SHP77 (cell line): ENCODE results near the gene ANTXR1.
A peak's percentile ranks its signal among the peaks of the same experiment; 100 is the strongest.

Experiments
- DNase-seq, 2 experiments: peaks; one replicate each; lab custom pipeline; 2025; lab: John Stamatoyannopoulos, UW

The ANTXR1 gene

DNA sequence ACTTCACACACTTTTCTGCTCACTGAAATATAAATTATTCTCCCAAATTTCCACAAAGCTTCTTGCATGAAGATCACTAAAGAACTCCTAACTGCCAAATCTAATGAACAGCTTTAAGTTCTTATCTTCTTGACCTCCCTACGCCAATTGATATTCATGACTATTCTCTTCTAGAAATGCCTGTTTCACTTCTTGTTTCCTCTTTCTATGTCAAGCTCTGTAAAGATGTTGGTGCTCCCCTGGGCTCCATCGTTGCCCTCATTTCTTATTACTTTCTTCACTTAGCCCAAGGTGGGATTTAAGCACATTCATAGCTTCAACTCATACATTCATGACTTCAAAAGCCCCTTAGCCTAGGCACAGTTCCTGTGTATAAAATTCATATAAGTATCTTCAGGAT lies 9.2 kb upstream of the ANTXR1 start:
- DNase-seq: no peak

DNA sequence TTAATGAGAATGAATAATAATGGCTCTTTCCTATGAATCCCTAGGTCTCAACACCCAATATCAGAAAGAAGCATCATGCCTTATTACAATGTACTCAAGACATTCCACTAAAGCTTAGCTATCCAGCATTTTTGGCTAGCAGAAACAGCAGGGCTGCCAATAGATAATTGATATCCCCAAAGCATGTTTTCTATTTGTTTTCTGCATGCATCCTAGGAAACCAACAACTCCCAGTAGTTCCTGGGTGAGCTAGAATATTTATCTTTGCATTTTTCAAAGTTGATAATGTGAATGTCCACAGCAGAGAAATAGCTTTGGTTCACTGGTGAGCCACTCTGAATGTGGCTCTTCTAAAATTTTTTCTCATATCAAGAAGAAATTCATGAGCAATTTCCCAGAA lies 5.8 kb upstream of the ANTXR1 start:
- no peak for DNase-seq

DNA sequence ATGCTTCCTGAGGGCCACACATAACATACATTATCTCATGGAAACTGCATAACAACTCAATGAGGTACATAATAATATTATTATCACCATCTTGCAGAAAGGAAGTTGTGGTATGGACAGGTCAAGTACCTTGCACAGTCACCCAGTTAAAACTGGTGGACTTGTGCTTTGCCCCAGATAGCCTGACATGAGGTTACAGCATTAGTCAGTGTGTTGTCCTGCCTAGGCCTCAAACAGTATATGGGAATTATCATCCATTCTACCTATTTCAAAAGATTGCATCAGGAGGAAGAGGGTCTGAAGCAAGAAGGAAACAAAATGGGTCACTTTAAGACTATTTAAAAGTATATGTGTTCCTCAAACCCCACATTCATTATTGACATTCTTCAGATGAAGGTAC lies 5.4 kb upstream of the ANTXR1 start:
- no peak for DNase-seq

DNA sequence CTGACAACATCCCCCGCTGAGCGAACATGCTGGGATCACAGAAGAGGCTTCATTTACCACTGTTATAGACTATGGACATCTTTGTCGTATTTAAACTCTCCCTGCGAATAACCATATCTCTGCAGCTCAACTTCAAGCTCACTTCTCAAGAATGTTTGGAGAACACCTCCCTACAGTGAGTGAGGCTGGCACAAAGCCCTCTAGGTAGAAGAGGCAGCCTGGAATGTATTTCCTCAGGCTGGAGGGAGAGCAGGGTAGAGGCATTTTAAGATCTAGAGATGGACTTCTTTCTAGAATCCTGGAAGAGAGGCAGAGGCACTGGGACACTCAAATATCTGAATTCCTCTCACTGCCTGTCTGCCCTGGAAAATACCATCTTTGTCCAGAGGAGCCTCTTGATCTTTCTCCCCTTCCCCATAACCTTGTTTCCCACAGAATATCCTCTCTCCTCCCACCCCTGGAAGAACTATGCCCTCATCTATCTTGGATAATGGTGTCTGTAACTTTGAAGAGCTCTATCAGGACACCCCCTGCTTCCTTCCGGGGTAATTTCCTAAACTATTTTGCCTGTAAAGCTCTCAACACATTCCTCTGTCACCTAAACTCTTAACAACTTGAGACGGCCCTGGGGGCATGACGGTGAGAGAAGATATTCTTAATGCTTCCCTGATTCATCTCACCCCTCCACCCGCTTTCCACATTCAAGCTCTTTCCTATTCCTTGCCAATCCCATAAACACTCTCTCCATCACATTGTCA lies 2.4 kb upstream of the ANTXR1 start:
- no peak for DNase-seq

DNA sequence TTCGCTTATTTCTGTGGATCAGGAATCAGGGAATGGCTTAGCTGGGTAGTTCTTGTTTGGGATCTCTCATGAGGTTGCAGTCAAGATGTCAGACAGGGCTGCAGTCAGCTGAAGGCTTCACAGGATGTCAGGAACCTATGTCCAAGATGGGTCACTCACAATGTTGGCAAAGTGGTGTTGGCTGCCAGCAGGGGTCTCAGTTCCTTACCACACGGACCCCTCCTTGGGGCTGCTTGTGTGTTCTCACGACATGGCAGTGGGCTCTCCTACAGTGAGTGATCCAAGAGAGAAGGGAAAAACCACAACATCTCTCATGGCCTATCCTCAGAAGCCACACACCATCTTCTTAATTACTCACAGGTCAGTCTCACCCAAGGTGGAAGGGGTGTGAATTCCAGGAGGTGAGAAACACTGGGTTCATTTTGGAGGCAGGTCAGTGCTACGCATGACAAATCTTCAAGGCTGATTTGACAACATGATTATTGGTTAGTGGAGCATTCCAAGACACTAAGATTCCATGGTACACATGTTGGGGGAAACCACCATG lies 1.3 kb upstream of the ANTXR1 start:
- DNase-seq: no peak

DNA sequence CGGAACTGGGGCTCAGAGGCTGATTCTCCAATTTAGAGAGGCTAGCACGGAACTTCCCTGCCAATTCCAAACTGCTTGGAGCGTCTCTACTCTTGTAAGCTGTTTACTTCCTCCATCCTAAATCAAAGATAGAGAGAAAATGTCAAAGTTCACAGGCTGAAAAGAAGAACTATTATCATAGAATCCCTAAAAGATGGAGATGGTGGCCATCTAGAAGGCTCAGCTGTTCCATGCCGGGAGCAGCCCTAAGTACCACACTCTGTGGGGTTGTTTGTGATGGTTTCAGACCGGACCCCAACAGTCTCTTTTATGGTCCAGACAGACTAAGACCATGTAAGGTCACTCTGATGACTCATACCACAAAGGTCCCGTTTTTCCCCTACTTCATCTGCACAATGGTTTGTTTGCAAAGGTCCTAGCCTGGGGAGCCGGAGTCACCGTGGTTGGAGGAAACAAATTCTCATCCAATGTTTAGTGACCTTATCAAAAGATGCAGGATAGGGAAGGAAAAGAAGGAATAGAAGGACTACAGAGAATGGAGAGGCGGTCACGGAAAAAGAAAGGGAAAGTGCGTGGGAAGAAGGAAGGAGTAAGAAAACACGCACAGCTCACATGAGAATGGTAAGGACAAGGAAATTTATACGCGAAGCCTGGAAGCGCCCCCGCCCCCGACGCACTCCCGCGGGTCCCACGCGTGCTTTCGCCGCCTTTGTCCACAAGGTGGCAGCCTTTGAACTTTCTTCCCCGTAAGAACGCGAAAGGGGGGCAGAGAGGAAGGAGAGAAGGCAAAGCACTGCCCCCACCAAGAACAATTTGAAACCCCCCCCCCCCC lies 453 bp upstream of the ANTXR1 start:
- DNase-seq: peak; percentile 52 to 64

DNA sequence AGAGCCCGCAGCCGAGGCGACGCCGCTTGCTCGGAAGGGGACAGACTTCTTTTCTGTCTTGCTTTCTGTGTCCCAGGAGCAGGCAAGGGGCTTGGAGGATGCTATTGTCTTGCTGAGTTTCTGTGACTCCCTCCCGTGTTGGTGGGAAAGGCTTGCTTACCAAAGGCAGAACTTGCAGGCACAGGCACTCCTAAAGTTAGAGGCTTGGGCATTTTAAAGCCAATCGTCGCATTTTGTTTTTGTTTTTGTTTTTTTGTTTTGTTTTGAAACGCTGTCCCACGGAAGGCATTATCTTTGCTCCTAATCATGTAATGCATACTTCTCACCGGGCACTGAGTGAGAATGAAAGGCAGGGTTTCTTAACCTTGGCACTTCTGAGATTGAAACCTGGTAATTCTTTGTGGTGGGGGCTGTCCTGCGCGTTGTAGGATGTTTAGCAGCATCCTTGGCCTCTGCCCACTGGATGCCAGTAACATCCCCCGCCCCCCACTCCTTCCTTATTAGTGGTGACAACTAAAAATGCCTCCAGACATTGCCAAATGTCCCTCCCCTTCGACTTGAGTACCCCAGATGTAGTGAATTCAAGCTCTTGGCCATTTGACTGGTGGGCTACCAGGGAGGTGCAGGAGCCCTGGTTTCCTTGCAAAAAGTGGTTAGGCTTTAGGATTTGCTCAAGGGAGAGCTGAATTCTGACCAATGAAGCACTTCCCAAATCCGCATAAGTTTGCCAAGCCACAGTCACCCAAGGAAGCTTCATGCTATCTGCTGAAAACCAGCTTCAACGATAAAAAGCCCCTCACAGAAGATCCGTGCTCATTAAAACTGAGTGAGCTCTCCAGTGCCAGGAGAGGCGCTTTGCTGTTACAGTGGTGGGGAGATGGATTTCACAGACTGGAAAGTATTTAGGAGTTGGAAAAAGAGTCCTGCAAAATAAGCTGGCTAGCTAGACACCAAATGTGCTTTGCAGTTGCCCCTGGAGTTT lies 1.2 kb downstream of the ANTXR1 start:
- peak in 1 of 2 experiments; percentile 14 for DNase-seq

DNA sequence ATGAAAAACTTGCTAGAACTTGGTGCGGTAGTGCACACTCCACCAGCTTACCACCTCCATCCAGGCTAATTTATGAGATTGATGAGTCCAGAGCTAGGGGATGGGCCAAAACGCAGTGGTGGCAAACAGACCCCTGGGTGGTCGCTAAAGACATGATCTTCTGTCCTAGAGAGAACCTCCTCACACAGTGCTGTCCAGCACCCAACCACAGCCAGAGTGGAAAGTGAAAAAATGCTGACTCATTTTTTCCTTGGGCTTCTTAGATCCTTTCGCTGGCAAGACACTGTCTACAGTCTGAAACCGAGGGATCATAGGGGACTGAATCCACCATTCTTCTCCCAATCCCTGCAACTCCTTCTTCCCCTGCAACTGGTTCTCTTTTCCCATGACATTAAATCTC lies 4.1 kb downstream of the ANTXR1 start:
- DNase-seq: no peak

DNA sequence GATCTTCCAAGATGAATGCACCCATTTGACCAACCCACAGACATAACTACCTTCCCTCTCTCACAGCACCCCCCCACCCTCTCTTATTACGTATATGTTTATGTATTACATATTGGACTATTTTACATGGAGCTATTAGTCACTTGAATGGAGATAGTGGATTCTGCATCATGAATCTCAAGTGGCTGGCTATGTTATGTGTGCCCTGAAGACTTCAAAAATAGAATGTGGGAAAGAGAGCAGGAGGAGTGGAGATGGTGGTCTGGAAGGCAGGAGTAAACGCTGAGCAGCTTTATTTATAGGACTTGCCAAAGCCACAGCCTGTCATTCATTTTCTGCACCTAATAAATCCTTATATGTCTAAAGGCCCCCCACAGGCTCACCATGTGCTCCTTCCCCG lies 4.9 kb downstream of the ANTXR1 start:
- DNase-seq: no peak

DNA sequence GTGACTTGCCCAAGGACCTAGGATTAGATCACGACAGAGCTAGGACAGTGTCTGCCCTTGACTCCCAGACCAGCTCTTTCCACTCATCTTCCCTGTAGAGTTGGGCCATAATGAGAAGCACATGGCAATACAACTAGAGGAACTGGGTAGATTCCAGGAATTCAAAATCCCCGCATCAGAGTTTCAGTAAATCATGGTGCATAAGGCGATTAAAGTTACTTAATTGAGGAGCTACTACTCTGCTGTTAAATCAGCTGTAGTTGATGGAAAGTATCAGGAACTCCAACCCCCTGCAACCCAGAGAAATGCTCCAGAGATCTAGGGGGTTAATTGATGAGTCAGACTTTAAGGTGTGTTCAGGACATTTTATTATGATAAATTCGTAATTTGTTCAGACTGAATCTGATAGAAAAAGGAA lies 5.7 kb downstream of the ANTXR1 start:
- DNase-seq: no peak

DNA sequence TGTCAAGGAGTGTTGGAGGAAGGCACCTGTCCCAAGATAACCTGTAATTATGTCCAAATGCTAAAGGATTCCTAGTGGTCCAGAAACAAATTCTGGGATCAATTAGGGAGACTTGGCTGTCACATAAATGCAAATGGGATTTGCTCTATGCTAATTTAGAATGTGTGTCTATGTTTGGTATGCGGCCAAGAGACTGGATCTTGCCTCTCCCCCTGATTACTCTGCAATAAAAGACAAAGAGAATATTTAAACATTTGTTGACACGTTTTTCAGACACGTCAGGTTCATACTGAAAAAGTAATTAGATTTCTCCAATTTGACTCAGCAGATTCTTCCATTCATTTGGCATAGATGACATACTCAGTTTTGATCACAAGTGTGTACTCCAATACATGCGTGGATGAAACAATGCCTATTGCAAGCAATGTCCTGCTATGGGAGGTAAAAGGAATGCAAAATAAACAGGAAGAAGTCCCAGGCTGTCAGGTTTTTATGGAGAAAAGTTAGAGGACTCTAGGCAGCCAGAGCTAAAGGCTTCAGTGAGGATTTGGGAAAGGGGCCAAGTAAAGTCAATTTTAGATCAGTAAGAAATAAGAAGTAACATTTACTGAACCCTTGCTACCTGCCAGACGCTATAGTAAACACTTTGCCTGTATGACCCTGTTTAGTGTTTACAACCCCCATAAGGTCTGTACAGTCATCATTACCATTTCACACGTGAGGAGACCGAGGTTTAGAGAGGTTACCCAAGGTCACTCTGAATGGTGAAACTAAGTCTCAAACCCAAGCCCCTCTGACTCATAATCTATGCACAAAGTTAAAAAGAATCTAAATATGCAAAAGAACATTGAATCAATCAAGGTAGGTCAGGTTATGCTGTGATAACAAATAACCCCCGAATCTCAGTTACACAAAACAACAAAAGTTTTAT lies 7.8 kb downstream of the ANTXR1 start:
- DNase-seq: no peak

DNA sequence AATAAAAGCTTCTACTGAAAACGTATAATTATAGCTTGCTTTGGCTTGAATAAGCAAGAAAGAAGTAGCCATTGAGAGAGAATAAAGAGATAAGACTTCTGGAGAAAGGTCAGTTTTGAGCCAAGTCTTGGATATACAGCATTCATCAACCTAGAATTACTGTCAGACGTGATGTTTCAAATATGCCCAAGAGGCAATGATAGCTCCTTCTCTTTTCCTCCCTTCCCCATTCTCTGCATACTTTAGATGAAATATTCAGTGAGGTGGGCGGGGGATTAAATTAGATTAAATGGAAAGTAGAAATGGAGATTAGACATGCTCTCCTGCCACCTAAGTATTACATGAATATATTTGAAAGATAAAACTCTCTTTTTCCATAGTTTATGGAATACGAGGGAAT lies 8.7 kb downstream of the ANTXR1 start:
- no peak for DNase-seq

DNA sequence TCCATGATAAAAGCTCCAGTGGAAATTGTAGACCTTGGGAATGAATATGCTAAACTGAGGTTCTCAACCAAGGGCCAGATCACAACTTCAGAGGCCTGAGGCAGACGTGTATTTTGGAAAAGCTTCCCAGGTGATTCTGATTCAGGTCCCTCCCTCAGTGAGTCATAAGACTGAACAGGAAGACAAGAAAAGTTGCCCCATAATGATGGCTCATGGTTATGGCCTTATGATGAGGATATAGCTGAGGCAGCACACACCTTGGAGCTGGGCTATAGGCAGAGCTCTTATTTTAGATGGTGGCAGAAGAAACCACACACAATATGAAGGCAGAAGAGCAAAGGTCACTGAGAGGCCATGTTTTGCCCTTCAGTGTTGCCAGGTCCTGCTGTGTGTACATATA lies 9.6 kb downstream of the ANTXR1 start:
- DNase-seq: no peak

DNA sequence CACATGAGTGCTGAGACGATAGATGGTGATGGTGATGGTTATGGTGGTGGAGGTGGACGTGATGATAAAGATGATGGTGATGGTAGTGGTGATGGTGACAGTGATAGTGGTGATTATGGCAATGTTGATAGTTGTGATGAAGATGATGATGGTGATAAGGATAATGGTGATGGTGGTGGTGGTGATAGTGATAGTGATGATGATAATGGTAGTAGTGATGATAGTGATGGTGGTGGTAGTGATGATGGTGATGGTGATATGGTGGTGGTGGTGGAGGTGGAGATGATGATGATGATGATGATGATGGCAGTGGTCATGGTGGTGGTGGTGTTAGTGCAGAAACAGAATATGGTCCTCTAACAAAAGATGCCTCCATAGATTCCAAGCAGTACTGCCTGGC lies 10.3 kb downstream of the ANTXR1 start:
- DNase-seq: no peak

DNA sequence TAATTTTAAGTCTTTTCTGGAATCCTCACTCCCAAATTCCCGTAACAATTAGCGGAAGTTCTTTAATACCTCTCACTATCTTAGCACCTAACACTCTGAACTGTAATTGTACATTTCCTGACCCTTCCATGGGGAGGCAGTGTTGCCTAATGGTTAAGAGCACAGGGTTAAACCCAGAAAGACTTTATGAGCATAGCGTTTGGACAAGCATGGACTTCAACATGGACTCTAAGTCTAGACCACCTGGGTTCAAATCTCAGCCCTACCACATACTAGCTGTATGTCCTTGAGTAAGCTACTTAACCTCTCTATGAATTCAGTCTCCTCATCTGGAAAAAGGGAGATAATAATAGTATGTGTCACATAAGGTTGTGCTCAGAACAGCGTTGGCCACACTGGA lies 13.0 kb downstream of the ANTXR1 start:
- peak; percentile 18 to 45 for DNase-seq

DNA sequence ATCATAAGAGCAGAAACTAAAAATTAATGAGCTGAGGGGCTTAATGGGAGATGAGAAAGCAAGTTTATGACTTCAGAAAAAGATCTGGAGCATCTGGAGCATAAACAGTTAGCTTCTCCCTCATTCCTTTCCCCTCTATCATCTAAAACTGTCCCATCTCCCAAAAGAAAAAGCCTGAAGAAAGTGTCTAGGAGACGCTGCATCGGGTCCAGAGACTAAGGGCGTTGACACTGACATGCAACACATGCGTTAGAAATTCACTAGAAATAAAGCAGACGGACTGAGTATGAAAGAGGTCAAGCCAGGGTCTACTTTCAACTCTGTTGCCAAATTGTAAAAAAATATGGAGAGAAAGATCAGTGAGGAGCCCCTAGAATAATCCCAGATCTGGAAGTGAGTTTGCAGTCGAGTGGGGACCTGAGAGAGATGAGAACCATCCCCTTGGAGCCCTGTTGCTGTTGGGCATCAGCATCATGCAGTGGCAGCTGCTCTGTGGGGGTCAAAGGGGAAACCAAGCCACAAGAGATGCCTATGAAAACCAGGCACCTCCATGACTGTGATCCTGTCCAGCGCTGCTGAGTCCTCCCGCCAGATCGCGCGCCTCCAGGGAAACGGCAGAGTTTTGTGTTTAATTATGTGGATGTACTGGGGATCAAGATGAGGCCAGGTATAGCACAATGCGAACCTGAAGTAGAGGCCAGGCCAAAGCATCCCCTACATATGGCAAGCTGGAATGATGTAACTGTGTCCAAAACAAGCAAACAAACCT lies 13.9 kb downstream of the ANTXR1 start:
- DNase-seq: no peak

DNA sequence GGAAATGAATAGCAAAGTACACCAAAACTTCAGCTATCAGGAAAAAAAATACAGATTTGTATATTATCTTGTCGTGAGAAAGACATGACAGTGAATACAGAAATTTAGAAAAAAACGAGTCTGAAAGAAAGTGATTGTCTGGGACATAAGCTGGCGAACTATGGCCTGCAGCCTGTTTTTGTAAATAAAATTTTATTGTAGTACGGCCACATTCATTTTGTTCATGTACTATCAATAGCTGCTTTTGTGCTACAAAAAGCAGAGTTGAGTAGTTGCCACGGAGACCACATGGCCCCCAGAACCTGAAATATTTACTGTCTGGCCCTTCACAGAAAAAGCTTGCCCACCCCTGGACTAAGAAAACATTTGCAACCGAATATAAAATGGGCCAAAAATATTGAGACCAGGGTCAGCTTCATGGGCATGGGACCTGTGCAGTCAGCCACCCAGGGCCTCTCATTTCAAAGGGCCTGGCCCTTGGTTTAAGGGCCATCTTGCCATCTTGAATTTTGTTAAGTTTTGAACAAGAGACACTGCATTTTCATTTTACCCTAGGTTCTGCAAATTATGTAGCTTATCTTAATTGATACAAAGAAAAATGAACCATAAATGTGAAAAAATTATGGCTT lies 17.9 kb downstream of the ANTXR1 start:
- no peak for DNase-seq

DNA sequence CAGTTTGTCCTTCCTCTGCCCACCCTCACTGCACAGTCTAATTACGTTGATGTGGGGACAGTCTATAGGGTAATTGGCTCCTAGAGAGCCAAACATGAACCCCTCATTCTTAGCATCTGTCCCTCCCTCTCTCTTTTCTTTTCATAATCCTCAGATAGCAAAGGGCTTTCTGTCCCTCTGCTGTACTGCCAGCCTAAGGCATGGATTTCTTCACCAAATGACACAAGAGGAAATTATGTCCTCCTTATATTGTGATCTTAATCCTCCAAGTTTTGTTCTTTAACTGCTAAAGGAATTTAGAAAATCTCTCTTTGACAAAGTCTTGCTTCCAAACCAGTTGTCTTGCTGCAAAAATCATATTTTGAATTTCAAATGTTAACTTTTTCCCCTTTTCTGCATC lies 18.5 kb downstream of the ANTXR1 start:
- DNase-seq: no peak

DNA sequence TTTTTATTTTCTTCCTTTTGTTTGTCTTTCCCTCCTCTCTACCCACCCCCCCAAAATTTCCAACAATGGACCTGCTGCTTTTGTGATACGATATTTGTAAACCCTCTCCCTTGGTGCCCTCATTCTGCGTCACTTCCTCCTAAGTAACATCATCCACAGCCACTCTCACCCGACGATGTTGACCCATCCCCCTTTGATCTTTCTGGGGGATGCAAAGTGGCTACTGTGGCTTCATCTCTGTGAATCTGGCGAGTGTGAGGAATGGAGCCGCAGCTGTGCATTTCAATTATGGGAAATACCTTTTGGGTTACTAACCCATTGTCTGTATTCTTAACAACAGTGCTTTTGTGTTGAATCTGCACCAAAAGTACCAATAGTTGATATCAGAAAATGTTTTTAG lies 19.4 kb downstream of the ANTXR1 start:
- DNase-seq: no peak
